Stimulated activated CD8-positive, alpha-beta memory T cell treated with anti-CD3 and anti-CD28 coated beads, Interleukin-4, amount 100 ng/mL, for 48 hours (primary cell): ENCODE data around the gene ISLR2.

Experiments used
- DNase-seq: peaks from one replicate; pipeline ENCODE4 v3.0.0-alpha.2; 2020

ISLR2 gene

GRCh38 chr15:74179101-74179841 is 48.9 kb downstream of the ISLR2 start:
- no peak for DNase-seq

GRCh38 chr15:74179983-74180880 is 49.8 kb downstream of the ISLR2 start:
- no peak for DNase-seq

- DNase-seq = no peak
Observed at GRCh38 chr15:74180881-74181602, 50.7 kb downstream of the ISLR2 start.

- DNase-seq = no peak
Observed at GRCh38 chr15:74182131-74182530, 51.7 kb downstream of the ISLR2 start.

GRCh38 chr15:74184582-74185091 is 54.3 kb downstream of the ISLR2 start:
- DNase-seq = peak; percentile 55

GRCh38 chr15:74185710-74186348 is 55.4 kb downstream of the ISLR2 start:
- peak; percentile 48 for DNase-seq
